Measurements from ENCODE around the gene EPPIN.

- no peak for TF ChIP-seq CTCF (IDR thresholded peaks at IDR 0.05; ENCODE audit: insufficient read depth, low read length, poor library complexity, severe bottlenecking)
- no peak for TF ChIP-seq EZH2phosphoT487 (conservative IDR thresholded peaks at IDR 0.05; ENCODE audit: low read length)
Observed at GRCh38 chr20:45506398-45506797, 40.8 kb downstream of the EPPIN start.

Measured in SU-DHL-6 (cell line).